IMR-90 (cell line): ENCODE data around the gene PTMS. TPM values are rescaled to one million over a fixed set of nuclear protein-coding genes. Genes with fewer than 3 reads are reported as not detected.

Source experiments
- ATAC-seq: fragments of 200-7000 bp; cut with Tn5 transposase; 2 replicates; pipeline ENCODE4 v1.9.1; 2020; ENCODE audit warnings: low read depth, mild to moderate bottlenecking, moderate library complexity
- BruUV-seq: library from RNA; stranded (reverse); fragments of 400-500 nt; replicated peaks from 2 replicates; lab custom pipeline; 2021; lab: Mats Ljungman, UMichigan
- CTCF ChIA-PET: fragments of 300-600 bp; formaldehyde crosslinking; extraction: SDS; loops from one replicate; lab custom pipeline; 2021; ENCODE audit warnings: antibody characterized with exemption; lab: Yijun Ruan, JAX
- POLR2A ChIA-PET: fragments of 300-600 bp; sonication (Branson Sonifier 250); formaldehyde crosslinking; loops from one replicate; lab custom pipeline; 2022; ENCODE audit warnings: antibody characterized with exemption; ENCODE audit not compliant: unreplicated experiment; lab: Charles Lee
- DNase-seq: peaks from one replicate; pipeline ENCODE4 v3.0.0; 2013
- H2AFZ ChIP-seq: replicated peaks from 2 replicates; pipeline ENCODE3; 2013; ENCODE audit warnings: low read length, mild to moderate bottlenecking; ENCODE audit not compliant: poor library complexity
- H2AK5ac ChIP-seq: 2 replicates; pipeline ENCODE4 v1.6.1; 2013; ENCODE audit warnings: low read depth, low read length, inconsistent platforms
- H2AK9ac ChIP-seq: replicated peaks from 2 replicates; pipeline ENCODE3; 2013; ENCODE audit warnings: mild to moderate bottlenecking, low read depth, low read length, moderate library complexity; ENCODE audit not compliant: poor library complexity
- H2BK120ac ChIP-seq: 2 replicates; pipeline ENCODE4 v1.6.1; 2013; ENCODE audit warnings: low read depth, low read length, inconsistent platforms
- H2BK15ac ChIP-seq: 3 replicates; pipeline ENCODE4 v1.6.1; 2013; ENCODE audit warnings: low read depth, low read length, inconsistent platforms
- H2BK20ac ChIP-seq: 2 replicates; pipeline ENCODE4 v1.6.1; 2013; ENCODE audit warnings: low read depth, mild to moderate bottlenecking, inconsistent platforms, low read length, moderate library complexity
- H2BK5ac ChIP-seq: 2 replicates; pipeline ENCODE4 v1.6.1; 2013; ENCODE audit warnings: mild to moderate bottlenecking, low read depth, low read length, inconsistent platforms; ENCODE audit not compliant: poor library complexity, severe bottlenecking
- H3K14ac ChIP-seq: replicated peaks from 2 replicates; pipeline ENCODE4 v1.6.1; 2013; ENCODE audit warnings: low read depth, low read length, inconsistent platforms
- H3K18ac ChIP-seq: 2 replicates; pipeline ENCODE4 v1.6.1; 2013; ENCODE audit warnings: low read depth, low read length, control low read depth
- H3K23ac ChIP-seq: 2 replicates; pipeline ENCODE4 v1.6.1; 2013; ENCODE audit warnings: low read depth, low read length, inconsistent platforms
- H3K27ac ChIP-seq: 2 replicates; pipeline ENCODE4 v1.5.1; 2013; ENCODE audit warnings: mild to moderate bottlenecking, control low read depth, low read length; ENCODE audit not compliant: insufficient read depth
- H3K27me3 ChIP-seq: 2 replicates; pipeline ENCODE4 v1.6.1; 2013; ENCODE audit warnings: low read length; ENCODE audit not compliant: control insufficient read depth, insufficient read depth
- H3K36me3 ChIP-seq: 2 replicates; pipeline ENCODE4 v1.6.1; 2013; ENCODE audit warnings: low read length, mixed read lengths; ENCODE audit not compliant: control insufficient read depth, insufficient read depth
- H3K4ac ChIP-seq: 2 replicates; pipeline ENCODE4 v1.6.1; 2013; ENCODE audit warnings: low read depth, low read length, inconsistent platforms
- H3K4me1 ChIP-seq: 2 replicates; pipeline ENCODE4 v1.6.1; 2013; ENCODE audit warnings: low read length, mixed read lengths; ENCODE audit not compliant: control insufficient read depth, insufficient read depth
- H3K4me2 ChIP-seq: 2 replicates; pipeline ENCODE4 v1.6.1; 2013; ENCODE audit warnings: low read depth, mild to moderate bottlenecking, control low read depth, low read length, moderate library complexity
- H3K4me3 ChIP-seq: 2 replicates; pipeline ENCODE4 v1.5.1; 2013; ENCODE audit warnings: low read depth, mild to moderate bottlenecking, control low read depth, low read length, moderate library complexity; ENCODE audit not compliant: insufficient read depth
- H3K56ac ChIP-seq: 2 replicates; pipeline ENCODE4 v1.6.1; 2013; ENCODE audit warnings: low read length, inconsistent platforms; ENCODE audit not compliant: insufficient read depth; ENCODE audit errors: extremely low read depth
- H3K79me1 ChIP-seq, 2 experiments: 2 replicates each; pipeline ENCODE4 v1.6.1; 2013; ENCODE audit warnings: low read length in 2 of 2, inconsistent platforms in 1 of 2, low read depth in 1 of 2
- H3K9ac ChIP-seq: 2 replicates; pipeline ENCODE4 v1.6.1; 2013; ENCODE audit warnings: low read depth, low read length, control low read depth
- H3K9me1 ChIP-seq: 2 replicates; pipeline ENCODE4 v1.6.1; 2013; ENCODE audit warnings: low read length, inconsistent platforms; ENCODE audit not compliant: insufficient read depth
- H3K9me3 ChIP-seq: 2 replicates; pipeline ENCODE4 v1.6.1; 2013; ENCODE audit warnings: low read length; ENCODE audit not compliant: control insufficient read depth, insufficient read depth
- H4K20me1 ChIP-seq: 2 replicates; pipeline ENCODE4 v1.6.1; 2013; ENCODE audit warnings: low read length, inconsistent platforms; ENCODE audit not compliant: insufficient read depth
- H4K5ac ChIP-seq: 2 replicates; pipeline ENCODE4 v1.6.1; 2013; ENCODE audit warnings: mild to moderate bottlenecking, low read depth, low read length, control low read depth
- H4K8ac ChIP-seq, 2 experiments: 2 replicates each; pipeline ENCODE4 v1.6.1; 2013; ENCODE audit warnings: low read depth in 2 of 2, low read length in 2 of 2, control low read depth in 1 of 2, inconsistent platforms in 1 of 2
- H4K91ac ChIP-seq: 2 replicates; pipeline ENCODE4 v1.6.1; 2013; ENCODE audit warnings: low read depth, low read length, inconsistent platforms; ENCODE audit not compliant: insufficient read depth
- MAZ ChIP-seq: IDR thresholded peaks from 2 replicates; pipeline ENCODE4 v1.6.1; 2012; ENCODE audit warnings: low read depth, mild to moderate bottlenecking, low read length, improper control_type of control experiment, moderate library complexity, borderline replicate concordance
- SMC3 ChIP-seq: fragments of 150-350 bp; IDR thresholded peaks from 2 replicates; pipeline ENCODE4 v1.6.1; 2016; ENCODE audit warnings: low read depth, mild to moderate bottlenecking, antibody characterized with exemption, low read length, moderate library complexity
- WGBS, 2 experiments: methylation state at CpG; one replicate each; pipeline versions ENCODE4 v1.1.5 to v1.1.7; 2013; ENCODE audit warnings: missing lambda C conversion rate in 2 of 2; ENCODE audit not compliant: insufficient read length in 1 of 2; ENCODE audit errors: extremely low coverage in 2 of 2; 5-methylcytosine and 5-hydroxymethylcytosine counted together
- dilution Hi-C: fragments of 300-500 bp; cut with HindIII; formaldehyde crosslinking; loops from one replicate; pipeline ENCODE4 v1.14.3; 2018; ENCODE audit warnings: low sequenced_read_pairs; ENCODE audit not compliant: unreplicated experiment
- in situ Hi-C: fragments of 300-500 bp; cut with MboI; formaldehyde crosslinking; loops from 3 replicates; pipeline ENCODE4 v1.14.3; 2019; ENCODE audit warnings: low sequenced_read_pairs, inconsistent platforms, mixed read lengths
- intact Hi-C: fragments of 100-400 bp; cut with micrococcal nuclease; formaldehyde crosslinking; loops from 2 replicates; pipeline ENCODE4 v1.10.0; 2022
- polyA plus RNA-seq, 3 experiments: library from polyadenylated mRNA; depleted of rRNA; stranded (reverse); fragments of >200 nt; gene quantifications; 2 replicates each; pipeline ENCODE4 v1.2.3, GENCODE V29; 2012; ENCODE audit warnings: low replicate concordance in 1 of 3
- total RNA-seq: library from RNA; depleted of rRNA; stranded (reverse); fragments of >200 nt; gene quantifications from 2 replicates; pipeline ENCODE4 v1.2.3, GENCODE V29; 2012

The PTMS gene
- total and polyA plus RNA-seq, 2 of the 4 experiments (the other 2 are of a cell fraction): 17.2 to 275 TPM

DNA sequence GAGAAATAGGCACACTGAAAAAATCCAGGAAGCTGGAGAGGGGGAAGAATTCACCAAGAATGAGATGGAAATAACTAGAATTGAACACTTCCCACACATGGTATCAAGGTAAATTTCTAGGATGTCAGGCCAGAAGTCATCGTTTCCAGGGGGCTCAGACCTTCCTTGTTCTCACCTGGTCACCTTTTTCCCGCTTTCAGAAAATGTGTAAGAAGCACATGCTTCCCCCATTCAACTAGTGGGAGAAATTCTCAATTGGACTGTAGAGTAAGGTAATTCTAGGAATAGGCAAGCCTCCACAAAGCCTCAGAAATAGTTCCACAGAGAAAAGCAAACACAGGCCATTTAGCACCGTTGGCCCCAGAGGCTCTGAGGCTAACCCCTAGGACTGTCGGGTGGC lies 2.8 kb upstream of the PTMS start:
- H3K9me1 ChIP-seq: peaks cover 18% of the 10 kb centered on the region
- no CpG with 5 or more reads among the region's 4 CpGs for WGBS, 2 experiments
- H3K9me3 ChIP-seq: no peaks in the 10 kb centered on the region
- peaks cover 16% of the 10 kb centered on the region for H4K20me1 ChIP-seq
- H3K79me1 ChIP-seq: peaks cover 13 to 44% of the 10 kb centered on the region in 2 experiments; a peak in 3 of 4 replicates
- peak overlapping the region; percentile 94 for H2BK5ac ChIP-seq
- peak overlapping the region; percentile 93 for H3K14ac ChIP-seq
- peak overlapping the region; percentile 90 for H3K56ac ChIP-seq
- H4K5ac ChIP-seq: peak overlapping the region; percentile 93
- H4K91ac ChIP-seq: peak overlapping the region; percentile 100
- peak overlapping the region; percentile 99 for H3K23ac ChIP-seq
- H3K18ac ChIP-seq: peak overlapping the region; percentile 82
- peak overlapping the region; percentile 3; the same call in 1 of the 2 replicates for H3K4me3 ChIP-seq
- peak overlapping the region; percentile 95 for H2BK20ac ChIP-seq
- no peak for DNase-seq
- peak overlapping the region; percentile 89 for H2AFZ ChIP-seq
- H2BK15ac ChIP-seq: peak overlapping the region; percentile 99
- ChIA-PET POLR2A (interaction anchor here (0.8 kb wide), 1 partner anchor 10 kb away, joined by 4 read pairs; the partner anchor contains the start of gene MLF2), CTCF (interaction anchor here (1.6 kb wide), 1 partner anchor 10 kb away, joined by 9 read pairs; the partner anchor contains the start of gene MLF2)
- peak overlapping the region; percentile 90 for H3K27ac ChIP-seq
- peak overlapping the region; percentile 57 for H3K4me2 ChIP-seq
- TF ChIP-seq MAZ (no peak), SMC3 (no peak)
- no peaks in the 10 kb centered on the region for H3K36me3 ChIP-seq
- peak overlapping the region; percentile 99 for H2AK5ac ChIP-seq
- no peaks in the 10 kb centered on the region for H3K27me3 ChIP-seq
- BruUV-seq: no TSS peak
- no peak for ATAC-seq
- peak overlapping the region; percentile 68 for H3K9ac ChIP-seq
- dilution Hi-C loops: no loop called here
- H3K4me1 ChIP-seq: peaks cover 15% of the 10 kb centered on the region
- H4K8ac ChIP-seq: peak overlapping the region; percentile 95 to 99
- peak overlapping the region; percentile 98 for H2BK120ac ChIP-seq
- peak overlapping the region; percentile 99 for H2AK9ac ChIP-seq
- in situ Hi-C loops: no loop called here
- H3K4ac ChIP-seq: peak overlapping the region; percentile 99
- intact Hi-C loops: loop anchor here (10.0 kb wide), 1 partner anchor 149 kb away; no protein-coding TSS in a partner anchor
